ENCODE measurements around the gene ZSCAN5C. TPM values are rescaled to one million over a fixed set of nuclear protein-coding genes. Genes with fewer than 3 reads are reported as not detected.
"Not testable (repeated sequence)": the region's sequence is repeated elsewhere in the genome, so short reads cannot be mapped to it uniquely, and the experiment has no call there.

Gene ZSCAN5C
- polyA plus RNA-seq, 1 donor from 2014 or later: not detected

GRCh38 chr19:56222901-56223300 lies 20.8 kb downstream of the ZSCAN5C start:
- Histone ChIP-seq H3K9ac (ENCODE audit: low read length) (no peak overlapping the region), H3K4me2 (ENCODE audit: low read length) (no peak overlapping the region), H3K9me2 (ENCODE audit: insufficient read depth, low read length) (no peaks in the 10 kb centered on the region), H3K36me3 (ENCODE audit: insufficient read depth, low read length) (no peaks in the 10 kb centered on the region), H3K9me3 (ENCODE audit: low read length) (no peaks in the 10 kb centered on the region), H3F3A (ENCODE audit: insufficient read depth, low read length, poor library complexity, severe bottlenecking) (no peaks in the 10 kb centered on the region), H3K27me3 (ENCODE audit: insufficient read depth, low read depth, low read length) (no peaks in the 10 kb centered on the region), H2AFZ (ENCODE audit: low read depth, low read length) (no peak overlapping the region), H4K20me1 (ENCODE audit: insufficient read depth) (no peaks in the 10 kb centered on the region), H3K27ac (ENCODE audit: low read length) (no peak overlapping the region), H3K4me3 (ENCODE audit: low read length) (no peak overlapping the region), H3K79me2 (replicated peaks; ENCODE audit: insufficient read depth, low read length) (no peaks in the 10 kb centered on the region)
- no peak for TF ChIP-seq EP300 (conservative IDR thresholded peaks at IDR 0.05; ENCODE audit: poor library complexity, severe bottlenecking)

DNA sequence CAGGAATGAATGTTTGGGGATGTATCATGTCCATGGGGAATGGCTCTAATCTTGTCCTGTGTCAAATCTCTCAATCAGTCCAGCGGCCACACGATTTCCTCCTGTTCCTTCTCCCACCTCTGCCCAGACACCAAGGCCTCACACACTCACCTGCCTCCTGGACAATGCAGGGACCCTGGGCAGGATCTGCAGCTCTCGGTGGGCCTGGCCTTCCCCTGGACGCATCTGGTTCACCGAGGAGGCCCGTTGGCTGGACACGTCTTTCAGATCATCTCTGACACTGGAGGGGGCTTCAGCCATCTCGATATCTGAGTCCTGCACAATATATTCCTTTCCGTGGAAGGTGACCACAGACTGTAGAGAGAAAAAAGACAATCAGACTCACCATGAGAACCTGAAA lies 21.4 kb downstream of the ZSCAN5C start:
- Histone ChIP-seq H4K20me1 (ENCODE audit: insufficient read depth) (no peaks in the 10 kb centered on the region), H3K9me3 (ENCODE audit: low read length) (no peaks in the 10 kb centered on the region), H3K9ac (ENCODE audit: low read length) (no peak overlapping the region), H3K36me3 (ENCODE audit: insufficient read depth, low read length) (no peaks in the 10 kb centered on the region), H2AFZ (ENCODE audit: low read depth, low read length) (no peak overlapping the region), H3K4me2 (ENCODE audit: low read length) (no peak overlapping the region), H3K9me2 (ENCODE audit: insufficient read depth, low read length) (no peaks in the 10 kb centered on the region), H3F3A (ENCODE audit: insufficient read depth, low read length, poor library complexity, severe bottlenecking) (no peaks in the 10 kb centered on the region), H3K4me3 (ENCODE audit: low read length) (no peak overlapping the region), H3K27me3 (ENCODE audit: insufficient read depth, low read depth, low read length) (no peaks in the 10 kb centered on the region), H3K79me2 (replicated peaks; ENCODE audit: insufficient read depth, low read length) (no peaks in the 10 kb centered on the region), H3K27ac (ENCODE audit: low read length) (no peak overlapping the region)
- TF ChIP-seq EZH2 (IDR thresholded peaks at IDR 0.05; ENCODE audit: borderline replicate concordance, insufficient read depth, low read length, poor library complexity, severe bottlenecking): no peak
- TF ChIP-seq CTCF (IDR thresholded peaks at IDR 0.05; ENCODE audit: poor library complexity, severe bottlenecking): no peak

- Histone ChIP-seq H3K4me3 (ENCODE audit: low read length) (no peak overlapping the region), H3K9ac (ENCODE audit: low read length) (no peak overlapping the region), H3K27ac (ENCODE audit: low read length) (no peak overlapping the region), H4K20me1 (ENCODE audit: insufficient read depth) (no peaks in the 10 kb centered on the region), H3K9me2 (ENCODE audit: insufficient read depth, low read length) (no peaks in the 10 kb centered on the region), H2AFZ (ENCODE audit: low read depth, low read length) (no peak overlapping the region), H3K4me2 (ENCODE audit: low read length) (no peak overlapping the region), H3K79me2 (replicated peaks; ENCODE audit: insufficient read depth, low read length) (no peaks in the 10 kb centered on the region), H3F3A (ENCODE audit: insufficient read depth, low read length, poor library complexity, severe bottlenecking) (no peaks in the 10 kb centered on the region), H3K36me3 (ENCODE audit: insufficient read depth, low read length) (no peaks in the 10 kb centered on the region), H3K9me3 (ENCODE audit: low read length) (no peaks in the 10 kb centered on the region), H3K27me3 (ENCODE audit: insufficient read depth, low read depth, low read length) (no peaks in the 10 kb centered on the region)
- no peak for TF ChIP-seq SMC3 (conservative IDR thresholded peaks at IDR 0.05; ENCODE audit: poor library complexity)
- no peak for TF ChIP-seq EP300 (conservative IDR thresholded peaks at IDR 0.05; ENCODE audit: poor library complexity, severe bottlenecking)
- TF ChIP-seq, protein P1, sequence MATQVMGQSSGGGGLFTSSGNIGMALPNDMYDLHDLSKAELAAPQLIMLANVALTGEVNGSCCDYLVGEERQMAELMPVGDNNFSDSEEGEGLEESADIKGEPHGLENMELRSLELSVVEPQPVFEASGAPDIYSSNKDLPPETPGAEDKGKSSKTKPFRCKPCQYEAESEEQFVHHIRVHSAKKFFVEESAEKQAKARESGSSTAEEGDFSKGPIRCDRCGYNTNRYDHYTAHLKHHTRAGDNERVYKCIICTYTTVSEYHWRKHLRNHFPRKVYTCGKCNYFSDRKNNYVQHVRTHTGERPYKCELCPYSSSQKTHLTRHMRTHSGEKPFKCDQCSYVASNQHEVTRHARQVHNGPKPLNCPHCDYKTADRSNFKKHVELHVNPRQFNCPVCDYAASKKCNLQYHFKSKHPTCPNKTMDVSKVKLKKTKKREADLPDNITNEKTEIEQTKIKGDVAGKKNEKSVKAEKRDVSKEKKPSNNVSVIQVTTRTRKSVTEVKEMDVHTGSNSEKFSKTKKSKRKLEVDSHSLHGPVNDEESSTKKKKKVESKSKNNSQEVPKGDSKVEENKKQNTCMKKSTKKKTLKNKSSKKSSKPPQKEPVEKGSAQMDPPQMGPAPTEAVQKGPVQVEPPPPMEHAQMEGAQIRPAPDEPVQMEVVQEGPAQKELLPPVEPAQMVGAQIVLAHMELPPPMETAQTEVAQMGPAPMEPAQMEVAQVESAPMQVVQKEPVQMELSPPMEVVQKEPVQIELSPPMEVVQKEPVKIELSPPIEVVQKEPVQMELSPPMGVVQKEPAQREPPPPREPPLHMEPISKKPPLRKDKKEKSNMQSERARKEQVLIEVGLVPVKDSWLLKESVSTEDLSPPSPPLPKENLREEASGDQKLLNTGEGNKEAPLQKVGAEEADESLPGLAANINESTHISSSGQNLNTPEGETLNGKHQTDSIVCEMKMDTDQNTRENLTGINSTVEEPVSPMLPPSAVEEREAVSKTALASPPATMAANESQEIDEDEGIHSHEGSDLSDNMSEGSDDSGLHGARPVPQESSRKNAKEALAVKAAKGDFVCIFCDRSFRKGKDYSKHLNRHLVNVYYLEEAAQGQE (IDR thresholded peaks at IDR 0.05; ENCODE audit: borderline replicate concordance): no peak
- no peak for TF ChIP-seq RAD21 (conservative IDR thresholded peaks at IDR 0.05)
- no peak for TF ChIP-seq POLR2AphosphoS5 (IDR thresholded peaks at IDR 0.05)
- no peak for TF ChIP-seq CTCF (IDR thresholded peaks at IDR 0.05; ENCODE audit: poor library complexity, severe bottlenecking)
- TF ChIP-seq TAF1 (IDR thresholded peaks at IDR 0.05; ENCODE audit: low read depth): no peak
- no peak for TF ChIP-seq MXI1 (conservative IDR thresholded peaks at IDR 0.05; ENCODE audit: poor library complexity, severe bottlenecking)
- TF ChIP-seq EZH2 (IDR thresholded peaks at IDR 0.05; ENCODE audit: borderline replicate concordance, insufficient read depth, low read length, poor library complexity, severe bottlenecking): no peak
Measured at GRCh38 chr19:56245121-56245740, 43.2 kb downstream of the ZSCAN5C start.

GRCh38 chr19:56245764-56246163 lies 43.7 kb downstream of the ZSCAN5C start:
- not testable (repeated sequence) for H3K9ac ChIP-seq (ENCODE audit: low read length); H3K9me2 ChIP-seq (ENCODE audit: insufficient read depth, low read length); H3K27me3 ChIP-seq (ENCODE audit: insufficient read depth, low read depth, low read length); H3F3A ChIP-seq (ENCODE audit: insufficient read depth, low read length, poor library complexity, severe bottlenecking); H3K79me2 ChIP-seq (replicated peaks; ENCODE audit: insufficient read depth, low read length); H3K9me3 ChIP-seq (ENCODE audit: low read length); H3K4me3 ChIP-seq (ENCODE audit: low read length); H4K20me1 ChIP-seq (ENCODE audit: insufficient read depth); H3K36me3 ChIP-seq (ENCODE audit: insufficient read depth, low read length); H3K27ac ChIP-seq (ENCODE audit: low read length); H3K4me2 ChIP-seq (ENCODE audit: low read length); H2AFZ ChIP-seq (ENCODE audit: low read depth, low read length)
